Left lung (tissue), 10 donors: ENCODE results near the gene VAC14. TPM values are rescaled to one million over a fixed set of nuclear protein-coding genes. Genes with fewer than 3 reads are reported as not detected.

Experiments used
- ATAC-seq: fragments of 200-7000 bp; cut with Tn5 transposase; one replicate; pipeline ENCODE4 v1.9.1; 2020; ENCODE audit warnings: moderate library complexity
- DNase-seq, 4 donors: peaks; one replicate each; pipeline ENCODE4 v3.0.0-alpha.2; 2013 to 2020
- H3K27ac ChIP-seq, 2 donors: fragments of 200-600 bp; sonication (generic) in 1 of 2; one replicate each; pipeline versions ENCODE4 v1.5.0 to v1.8.0; 2020 to 2021
- H3K27me3 ChIP-seq, 2 donors: fragments of 200-600 bp; sonication (generic) in 1 of 2; one replicate each; pipeline versions ENCODE4 v1.5.0 to v1.8.0; 2020 to 2021
- H3K36me3 ChIP-seq, 2 donors: fragments of 200-600 bp; sonication (generic) in 1 of 2; one replicate each; pipeline versions ENCODE4 v1.5.0 to v1.8.0; 2020 to 2021
- H3K4me1 ChIP-seq, 2 donors: fragments of 200-600 bp; one replicate each; pipeline ENCODE4 v1.8.0; 2021
- H3K4me3 ChIP-seq, 2 donors: fragments of 200-600 bp; sonication (generic) in 1 of 2; one replicate each; pipeline versions ENCODE4 v1.5.0 to v1.8.0; 2020 to 2021; ENCODE audit warnings: mild to moderate bottlenecking in 1 of 2
- H3K9me3 ChIP-seq, 2 donors: fragments of 200-600 bp; sonication (generic) in 1 of 2; one replicate each; pipeline versions ENCODE4 v1.5.0 to v1.8.0; 2020 to 2021
- intact Hi-C, 2 donors: fragments of 100-400 bp; cut with DNase I; formaldehyde crosslinking; loops; one replicate each; pipeline versions ENCODE4 v1.11.2 to v1.14.2; 2022
- polyA plus RNA-seq, 6 donors: library from polyadenylated mRNA; unstranded; fragments of 120-200 nt; gene quantifications; one replicate each; pipeline ENCODE4 v1.2.1, GENCODE V29; 2013; ENCODE audit not compliant: insufficient read length in 6 of 6
- total RNA-seq, 2 donors: library from RNA; stranded (reverse); fragmentation: NEBNext Ultra II Directional; extraction: Animal tissue kit (Norgen Biotek cat#: 25700); gene quantifications; one replicate each; pipeline ENCODE4 v1.2.1, GENCODE V29; 2021
- TF ChIP-seq, protein P1 (sequence below), 2 donors: fragments of 200-600 bp; sonication (generic) in 1 of 2; IDR thresholded peaks; one replicate each; pipeline versions ENCODE4 v1.5.0 to v1.8.0; 2021; ENCODE audit warnings: antibody characterized with exemption in 2 of 2
- donor health status: DM: no; HTN: yes; CAD: no.
- donor health status: DM: no; HTN: no; CAD: no.

VAC14 gene
- total and polyA plus RNA-seq, 8 donors, result 22.2 to 53.2 (median 29.2) TPM

GRCh38 chr16:70757183-70757582 lies 43.8 kb downstream of the VAC14 start:
- no peak for DNase-seq
- H3K36me3 ChIP-seq, result peaks cover 0 to 82% of the 10 kb centered on the region in 2 donors
- no peak for ATAC-seq

DNA sequence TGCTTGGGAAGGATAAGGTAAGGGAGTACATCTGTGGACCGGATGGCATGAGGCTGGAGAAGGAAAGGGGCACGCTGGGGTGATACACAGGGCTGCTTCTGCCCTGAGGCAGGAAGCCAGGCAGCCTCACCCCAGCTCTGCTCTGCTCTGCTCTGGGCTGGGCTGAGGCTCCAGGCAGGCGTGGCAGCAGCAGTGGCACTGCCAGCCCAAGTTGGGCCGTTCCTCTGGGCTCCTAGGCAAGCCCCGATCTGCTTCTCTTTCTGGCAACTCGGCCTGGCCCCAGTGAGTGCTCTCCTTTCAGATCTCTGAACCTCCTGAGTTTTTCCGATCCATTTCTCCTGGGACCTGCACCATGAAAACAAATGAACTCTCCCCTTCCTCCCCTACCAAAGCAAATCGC lies 44.9 kb downstream of the VAC14 start:
- Histone ChIP-seq H3K4me3 (no peak overlapping the region), H3K36me3 (peaks cover 0 to 70% of the 10 kb centered on the region in 2 donors), H3K9me3 (no peaks in the 10 kb centered on the region), H3K27me3 (no peaks in the 10 kb centered on the region), H3K27ac (no peak overlapping the region), H3K4me1 (peaks cover 8 to 16% of the 10 kb centered on the region in 2 donors)
- intact Hi-C loops, result no loop called here
- DNase-seq, result no peak
- TF ChIP-seq, protein P1, sequence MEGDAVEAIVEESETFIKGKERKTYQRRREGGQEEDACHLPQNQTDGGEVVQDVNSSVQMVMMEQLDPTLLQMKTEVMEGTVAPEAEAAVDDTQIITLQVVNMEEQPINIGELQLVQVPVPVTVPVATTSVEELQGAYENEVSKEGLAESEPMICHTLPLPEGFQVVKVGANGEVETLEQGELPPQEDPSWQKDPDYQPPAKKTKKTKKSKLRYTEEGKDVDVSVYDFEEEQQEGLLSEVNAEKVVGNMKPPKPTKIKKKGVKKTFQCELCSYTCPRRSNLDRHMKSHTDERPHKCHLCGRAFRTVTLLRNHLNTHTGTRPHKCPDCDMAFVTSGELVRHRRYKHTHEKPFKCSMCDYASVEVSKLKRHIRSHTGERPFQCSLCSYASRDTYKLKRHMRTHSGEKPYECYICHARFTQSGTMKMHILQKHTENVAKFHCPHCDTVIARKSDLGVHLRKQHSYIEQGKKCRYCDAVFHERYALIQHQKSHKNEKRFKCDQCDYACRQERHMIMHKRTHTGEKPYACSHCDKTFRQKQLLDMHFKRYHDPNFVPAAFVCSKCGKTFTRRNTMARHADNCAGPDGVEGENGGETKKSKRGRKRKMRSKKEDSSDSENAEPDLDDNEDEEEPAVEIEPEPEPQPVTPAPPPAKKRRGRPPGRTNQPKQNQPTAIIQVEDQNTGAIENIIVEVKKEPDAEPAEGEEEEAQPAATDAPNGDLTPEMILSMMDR (IDR thresholded peaks at IDR 0.05), result no peak
- no peak for ATAC-seq

More at GRCh38 chr16:70757183-70757582, 43.8 kb downstream of the VAC14 start:
- TF ChIP-seq, protein P1 (IDR thresholded peaks at IDR 0.05), result no peak
- intact Hi-C loops, result no loop called here
- Histone ChIP-seq H3K9me3 (no peaks in the 10 kb centered on the region), H3K4me3 (no peak overlapping the region), H3K4me1 (peaks cover 0 to 5% of the 10 kb centered on the region in 2 donors), H3K27ac (no peak overlapping the region), H3K27me3 (no peaks in the 10 kb centered on the region)

GRCh38 chr16:70754851-70755600 lies 45.9 kb downstream of the VAC14 start:
- TF ChIP-seq, protein P1 (IDR thresholded peaks at IDR 0.05), result no peak
- Histone ChIP-seq H3K36me3 (peaks cover 0 to 62% of the 10 kb centered on the region in 2 donors), H3K27ac (no peak overlapping the region), H3K27me3 (no peaks in the 10 kb centered on the region), H3K9me3 (no peaks in the 10 kb centered on the region), H3K4me3 (no peak overlapping the region), H3K4me1 (peaks cover 16 to 27% of the 10 kb centered on the region in 2 donors)
- DNase-seq, result no peak
- intact Hi-C loops, result no loop called here
- no peak for ATAC-seq

- peaks cover 0 to 56% of the 10 kb centered on the region in 2 donors for H3K36me3 ChIP-seq
- ATAC-seq (no peak), DNase-seq (peak in 1 of 4 donors; percentile 51)
- H3K27ac ChIP-seq, result no peak overlapping the region
- no peaks in the 10 kb centered on the region for H3K27me3 ChIP-seq
- intact Hi-C loops, result no loop called here
- H3K4me1 ChIP-seq, result peaks cover 22 to 33% of the 10 kb centered on the region in 2 donors
- no peaks in the 10 kb centered on the region for H3K9me3 ChIP-seq
- H3K4me3 ChIP-seq, result no peak overlapping the region
- TF ChIP-seq, protein P1 (IDR thresholded peaks at IDR 0.05), result no peak
These were observed 46.6 kb downstream of the VAC14 start for GRCh38 chr16:70754371-70754770.

- Histone ChIP-seq H3K36me3 (peaks cover 0 to 50% of the 10 kb centered on the region in 2 donors), H3K27ac (no peak overlapping the region), H3K4me3 (no peak overlapping the region), H3K27me3 (no peaks in the 10 kb centered on the region), H3K9me3 (no peaks in the 10 kb centered on the region), H3K4me1 (peaks cover 22 to 39% of the 10 kb centered on the region in 2 donors)
- TF ChIP-seq, protein P1 (IDR thresholded peaks at IDR 0.05), result no peak
- DNase-seq (peak in 1 of 4 donors; percentile 20), ATAC-seq (no peak)
- intact Hi-C loops, result no loop called here
These were observed 47.1 kb downstream of the VAC14 start for GRCh38 chr16:70753694-70754325.
